NCI-H345 treated with DMSO at 0.1 percent for 48 hours (cell line): ENCODE data around the gene C2orf69.
A peak's percentile ranks its signal among the peaks of the same experiment; 100 is the strongest.

Experiments
- DNase-seq: peaks from one replicate; lab custom pipeline; 2025; ENCODE audit not compliant: unreplicated experiment; lab: John Stamatoyannopoulos, UW

Gene C2orf69

GRCh38 chr2:199962203-199962602 is 51.1 kb downstream of the C2orf69 start:
- no peak for DNase-seq

GRCh38 chr2:199966405-199966804 is 55.3 kb downstream of the C2orf69 start:
- no peak for DNase-seq

GRCh38 chr2:199966976-199967375 is 55.9 kb downstream of the C2orf69 start:
- DNase-seq = no peak

- no peak for DNase-seq
Observed at GRCh38 chr2:199968126-199968525, 57.0 kb downstream of the C2orf69 start.

- no peak for DNase-seq
Observed at GRCh38 chr2:199972088-199972626, 61.1 kb downstream of the C2orf69 start.

- peak; percentile 14 for DNase-seq
Observed at GRCh38 chr2:199973703-199974102, 62.6 kb downstream of the C2orf69 start.

- no peak for DNase-seq
Observed at GRCh38 chr2:199975273-199975895, 64.3 kb downstream of the C2orf69 start.
